ENCODE data around the gene AP1S2.

Gene AP1S2

GRCh38 chrX:15813416-15813815 lies 41.2 kb downstream of the AP1S2 start:
- Histone ChIP-seq H3K9ac (ENCODE audit: low read length) (no peak overlapping the region), H3K4me2 (ENCODE audit: low read depth, low read length, poor library complexity, severe bottlenecking) (no peak overlapping the region), H3K27me3 (ENCODE audit: low read length) (no peaks in the 10 kb centered on the region), H3K27ac (ENCODE audit: low read depth, low read length) (no peak overlapping the region), H3K4me3 (ENCODE audit: insufficient read depth, low read length, poor library complexity, severe bottlenecking) (no peak overlapping the region), H3K9me2 (replicated peaks; ENCODE audit: insufficient read depth, low read length) (no peaks in the 10 kb centered on the region), H3F3A (ENCODE audit: insufficient read depth) (no peaks in the 10 kb centered on the region), H3K79me2 (ENCODE audit: insufficient read depth, low read length) (no peaks in the 10 kb centered on the region), H2AFZ (ENCODE audit: low read depth, low read length, severe bottlenecking) (no peak overlapping the region), H4K20me1 (ENCODE audit: low read depth, low read length) (no peaks in the 10 kb centered on the region), H3K9me3 (ENCODE audit: insufficient read depth, low read length) (no peaks in the 10 kb centered on the region), H3K36me3 (ENCODE audit: low read length) (peaks cover 10% of the 10 kb centered on the region; the same call in 1 of the 2 replicates)
- TF ChIP-seq EZH2phosphoT487 (conservative IDR thresholded peaks at IDR 0.05; ENCODE audit: low read length) (no peak), CTCF (IDR thresholded peaks at IDR 0.05; ENCODE audit: insufficient read depth, low read length, poor library complexity, severe bottlenecking) (no peak)

GRCh38 chrX:15812192-15812938 lies 42.2 kb downstream of the AP1S2 start:
- Histone ChIP-seq H3K79me2 (ENCODE audit: insufficient read depth, low read length) (no peaks in the 10 kb centered on the region), H3K36me3 (ENCODE audit: low read length) (peaks cover 7% of the 10 kb centered on the region; the same call in 1 of the 2 replicates), H3K9me3 (ENCODE audit: insufficient read depth, low read length) (no peaks in the 10 kb centered on the region), H3K9me2 (replicated peaks; ENCODE audit: insufficient read depth, low read length) (no peaks in the 10 kb centered on the region), H3K27ac (ENCODE audit: low read depth, low read length) (no peak overlapping the region), H3K4me3 (ENCODE audit: insufficient read depth, low read length, poor library complexity, severe bottlenecking) (no peak overlapping the region), H2AFZ (ENCODE audit: low read depth, low read length, severe bottlenecking) (no peak overlapping the region), H4K20me1 (ENCODE audit: low read depth, low read length) (no peaks in the 10 kb centered on the region), H3K9ac (ENCODE audit: low read length) (no peak overlapping the region), H3K27me3 (ENCODE audit: low read length) (no peaks in the 10 kb centered on the region), H3F3A (ENCODE audit: insufficient read depth) (no peaks in the 10 kb centered on the region), H3K4me2 (ENCODE audit: low read depth, low read length, poor library complexity, severe bottlenecking) (no peak overlapping the region)
- TF ChIP-seq CTCF (IDR thresholded peaks at IDR 0.05; ENCODE audit: insufficient read depth, low read length, poor library complexity, severe bottlenecking) = no peak
- no peak for TF ChIP-seq EZH2phosphoT487 (conservative IDR thresholded peaks at IDR 0.05; ENCODE audit: low read length)

GRCh38 chrX:15808254-15808653 lies 46.4 kb downstream of the AP1S2 start:
- no peaks in the 10 kb centered on the region for H3K27me3 ChIP-seq (ENCODE audit: low read length)
- no peak overlapping the region for H3K4me2 ChIP-seq (ENCODE audit: low read depth, low read length, poor library complexity, severe bottlenecking)
- H3K36me3 ChIP-seq (ENCODE audit: low read length) = no peaks in the 10 kb centered on the region; the same call in 1 of the 2 replicates
- H3F3A ChIP-seq (ENCODE audit: insufficient read depth) = no peaks in the 10 kb centered on the region
- no peak overlapping the region for H3K4me3 ChIP-seq (ENCODE audit: insufficient read depth, low read length, poor library complexity, severe bottlenecking)
- no peak overlapping the region for H2AFZ ChIP-seq (ENCODE audit: low read depth, low read length, severe bottlenecking)
- H3K79me2 ChIP-seq (ENCODE audit: insufficient read depth, low read length) = no peaks in the 10 kb centered on the region
- H4K20me1 ChIP-seq (ENCODE audit: low read depth, low read length) = no peaks in the 10 kb centered on the region
- no peak overlapping the region for H3K27ac ChIP-seq (ENCODE audit: low read depth, low read length)
- no peaks in the 10 kb centered on the region for H3K9me2 ChIP-seq (replicated peaks; ENCODE audit: insufficient read depth, low read length)
- TF ChIP-seq EZH2phosphoT487 (conservative IDR thresholded peaks at IDR 0.05; ENCODE audit: low read length) (no peak), CTCF (IDR thresholded peaks at IDR 0.05; ENCODE audit: insufficient read depth, low read length, poor library complexity, severe bottlenecking) (no peak)
- H3K9me3 ChIP-seq (ENCODE audit: insufficient read depth, low read length) = no peaks in the 10 kb centered on the region
- H3K9ac ChIP-seq (ENCODE audit: low read length) = no peak overlapping the region
